ENCODE results near the gene FBXO42. TPM values are rescaled to one million over a fixed set of nuclear protein-coding genes. Genes with fewer than 3 reads are reported as not detected.
A peak's percentile ranks its signal among the peaks of the same experiment; 100 is the strongest.

The FBXO42 gene
- total and polyA plus RNA-seq, 2 donors (not counting 3 experiments of a cell fraction or from before 2014, with no cell fraction given): 16.3 to 20.4 TPM

DNA sequence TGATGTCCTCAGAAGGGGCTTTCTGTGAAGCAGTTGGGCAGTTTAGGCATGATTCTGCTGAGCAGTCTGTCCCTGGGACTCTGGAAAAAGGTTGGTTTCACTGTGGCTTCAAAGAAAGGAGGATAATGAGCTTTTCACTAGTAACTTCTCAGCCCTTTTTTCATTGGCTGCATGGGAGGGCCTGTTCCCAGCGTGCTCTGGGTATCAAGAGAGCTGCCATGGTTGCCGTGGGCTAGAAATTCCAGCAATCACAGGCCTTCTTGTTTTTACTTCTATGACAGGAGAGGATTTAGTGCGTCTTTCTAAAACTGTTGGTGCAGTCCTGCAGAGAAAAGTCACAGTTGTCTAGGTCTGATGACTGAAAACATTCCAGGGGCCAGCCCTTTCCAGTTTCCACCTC lies 22.0 kb upstream of the FBXO42 start:
- intact Hi-C loops (cut with micrococcal nuclease) (loop anchor here (2.0 to 5.0 kb wide), 4 partner anchors 15 to 138 kb away; partner anchors contain the start of gene RNU1-1), dilution Hi-C loops (cut with MboI; ENCODE audit: extremely low pct_ligation_motif_present, low sequenced_read_pairs) (no loop called here)
- FAIRE-seq: no peak
- Histone ChIP-seq H3K9me3 (replicated peaks; ENCODE audit: control insufficient read depth, insufficient read depth, low read length) (no peaks in the 10 kb centered on the region), H2AFZ (ENCODE audit: low read depth, low read length) (no peak overlapping the region), H3K9me1 (replicated peaks; ENCODE audit: control insufficient read depth, extremely low read depth, insufficient read depth, low read length) (no peaks in the 10 kb centered on the region), H4K20me1 (replicated peaks; ENCODE audit: control insufficient read depth, extremely low read depth, insufficient read depth, low read length) (no peaks in the 10 kb centered on the region), H3K9ac (replicated peaks; ENCODE audit: extremely low read depth, insufficient read depth, low read length) (no peak overlapping the region), H3K79me2 (ENCODE audit: control insufficient read depth, insufficient read depth, low read length) (peaks cover 93% of the 10 kb centered on the region), H3K27ac (ENCODE audit: insufficient read depth, low read depth, low read length) (peak overlapping the region; percentile 85), H3K4me3 (replicated peaks in 1 of 3; ENCODE audit: insufficient read depth in 1 of 3, low read depth in 1 of 3, low read length in 3 of 3) (no peak overlapping the region), H3K4me1 (ENCODE audit: control insufficient read depth, extremely low read depth, insufficient read depth, low read length) (peaks cover 65% of the 10 kb centered on the region), H3K27me3 (ENCODE audit: control insufficient read depth in 2 of 2, insufficient read depth in 2 of 2, low read length in 2 of 2) (no peaks in the 10 kb centered on the region), H3K36me3 (ENCODE audit: control insufficient read depth in 2 of 2, extremely low read depth in 1 of 2, insufficient read depth in 2 of 2, low read length in 2 of 2) (no peaks in the 10 kb centered on the region), H3K4me2 (ENCODE audit: insufficient read depth, low read length) (no peak overlapping the region)
- no TSS peak for BruUV-seq (replicated peaks)
- TF ChIP-seq EZH2 (IDR thresholded peaks at IDR 0.05; ENCODE audit: borderline replicate concordance, low read depth, low read length, severe bottlenecking) (no peak), POLR2A (IDR thresholded peaks at IDR 0.05; ENCODE audit: low read depth, low read length) (no peak), POLR2AphosphoS5 (IDR thresholded peaks at IDR 0.05; ENCODE audit: insufficient read depth, low read depth, low read length) (no peak), FOS (IDR thresholded peaks at IDR 0.05; ENCODE audit: borderline replicate concordance, insufficient read depth, low read length) (no peak), MYC (IDR thresholded peaks at IDR 0.05; ENCODE audit: low read depth, low read length) (no peak), GATA2 (IDR thresholded peaks at IDR 0.05; ENCODE audit: insufficient read depth, insufficient read length, low read depth, low read length) (no peak), JUN (IDR thresholded peaks at IDR 0.05; ENCODE audit: borderline replicate concordance, insufficient read depth, insufficient read length, low read depth) (no peak)
- TF ChIP-seq, protein P1, sequence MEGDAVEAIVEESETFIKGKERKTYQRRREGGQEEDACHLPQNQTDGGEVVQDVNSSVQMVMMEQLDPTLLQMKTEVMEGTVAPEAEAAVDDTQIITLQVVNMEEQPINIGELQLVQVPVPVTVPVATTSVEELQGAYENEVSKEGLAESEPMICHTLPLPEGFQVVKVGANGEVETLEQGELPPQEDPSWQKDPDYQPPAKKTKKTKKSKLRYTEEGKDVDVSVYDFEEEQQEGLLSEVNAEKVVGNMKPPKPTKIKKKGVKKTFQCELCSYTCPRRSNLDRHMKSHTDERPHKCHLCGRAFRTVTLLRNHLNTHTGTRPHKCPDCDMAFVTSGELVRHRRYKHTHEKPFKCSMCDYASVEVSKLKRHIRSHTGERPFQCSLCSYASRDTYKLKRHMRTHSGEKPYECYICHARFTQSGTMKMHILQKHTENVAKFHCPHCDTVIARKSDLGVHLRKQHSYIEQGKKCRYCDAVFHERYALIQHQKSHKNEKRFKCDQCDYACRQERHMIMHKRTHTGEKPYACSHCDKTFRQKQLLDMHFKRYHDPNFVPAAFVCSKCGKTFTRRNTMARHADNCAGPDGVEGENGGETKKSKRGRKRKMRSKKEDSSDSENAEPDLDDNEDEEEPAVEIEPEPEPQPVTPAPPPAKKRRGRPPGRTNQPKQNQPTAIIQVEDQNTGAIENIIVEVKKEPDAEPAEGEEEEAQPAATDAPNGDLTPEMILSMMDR (IDR thresholded peaks at IDR 0.05; ENCODE audit: extremely low read depth in 1 of 2, insufficient read depth in 1 of 2, low read depth in 1 of 2, low read length in 2 of 2): no peak
- TF ChIP-seq, protein P2, sequence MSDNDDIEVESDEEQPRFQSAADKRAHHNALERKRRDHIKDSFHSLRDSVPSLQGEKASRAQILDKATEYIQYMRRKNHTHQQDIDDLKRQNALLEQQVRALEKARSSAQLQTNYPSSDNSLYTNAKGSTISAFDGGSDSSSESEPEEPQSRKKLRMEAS (IDR thresholded peaks at IDR 0.05; ENCODE audit: insufficient read depth, insufficient read length): no peak
- no peak for DNase-seq (ENCODE audit: low read depth, low spot score)
- CTCF ChIA-PET: interaction anchor here (0.7 to 4.9 kb wide), 5 partner anchors 9 to 66 kb away, joined by 3 to 18 read pairs (median 5); partner anchors contain the start of gene NECAP2
- POLR2A ChIA-PET: interaction anchor here (1.1 kb wide), 1 partner anchor 13 kb away, joined by 3 read pairs; no protein-coding TSS in a partner anchor

Measured in endothelial cell of umbilical vein (primary cell).